SK-N-SH (cell line): ENCODE measurements around the gene WNT5A. TPM values are rescaled to one million over a fixed set of nuclear protein-coding genes. Genes with fewer than 3 reads are reported as not detected.

ENCODE experiments used
- CTCF ChIA-PET: fragments of 300-600, 350-600 bp; formaldehyde crosslinking; extraction: SDS; loops from one replicate; lab custom pipeline; 2021; lab: Yijun Ruan, JAX
- POLR2A ChIA-PET: fragments of 350-600 bp; sonication (Branson Sonifier 250); formaldehyde crosslinking; extraction: SDS; loops from one replicate; lab custom pipeline; 2020; ENCODE audit warnings: antibody characterized with exemption, inconsistent platforms; lab: Yijun Ruan, JAX
- DNase-seq: peaks from one replicate; pipeline ENCODE4 v3.0.0; 2012
- H2AFZ ChIP-seq: fragments of 200-600 bp; sonication (generic); 2 replicates; pipeline ENCODE4 v1.8.1; 2016; ENCODE audit warnings: antibody characterized with exemption, mild to moderate bottlenecking, low read depth
- H3F3A ChIP-seq: fragments of 200-600 bp; sonication (generic); replicated peaks from 2 replicates; pipeline ENCODE3; 2016; ENCODE audit warnings: antibody characterized with exemption, mild to moderate bottlenecking; ENCODE audit not compliant: insufficient read depth
- H3K27ac ChIP-seq, 2 experiments: fragments of 200-500 bp in 1 of 2; fragments of 200-600 bp in 1 of 2; sonication (Bioruptor generic) in 1 of 2; sonication (generic), shearing (Covaris generic) in 1 of 2; 2 replicates each; pipeline versions ENCODE4 v1.5.1 to v1.6.1; 2014 to 2016; ENCODE audit warnings: low read depth in 2 of 2, inconsistent platforms in 1 of 2, low read length in 1 of 2, mild to moderate bottlenecking in 1 of 2, mixed read lengths in 1 of 2
- H3K27me3 ChIP-seq: fragments of 200-600 bp; sonication (generic), shearing (Covaris generic); 2 replicates; pipeline ENCODE4 v1.6.1; 2016; ENCODE audit warnings: mixed run types; ENCODE audit not compliant: insufficient read depth
- H3K36me3 ChIP-seq, 2 experiments: fragments of 200-500 bp in 1 of 2; fragments of 200-600 bp in 1 of 2; sonication (Bioruptor generic) in 1 of 2; sonication (generic) in 1 of 2; replicated peaks in 1 of 2; 2 replicates each; pipeline versions ENCODE3 to v1.5.1; 2014 to 2016; ENCODE audit warnings: low read length in 1 of 2, mild to moderate bottlenecking in 1 of 2; ENCODE audit not compliant: insufficient read depth in 2 of 2, control insufficient read depth in 1 of 2
- H3K4me1 ChIP-seq, 2 experiments: fragments of 200-500 bp in 1 of 2; fragments of 200-600 bp in 1 of 2; sonication (Bioruptor generic) in 1 of 2; sonication (generic), shearing (Covaris generic) in 1 of 2; 2 replicates each; pipeline versions ENCODE4 v1.5.1 to v1.6.1; 2014 to 2016; ENCODE audit warnings: low read depth in 1 of 2, low read length in 1 of 2, mixed run types in 1 of 2; ENCODE audit not compliant: insufficient read depth in 2 of 2, control insufficient read depth in 1 of 2
- H3K4me2 ChIP-seq: fragments of 200-600 bp; sonication (generic), shearing (Covaris generic); 2 replicates; pipeline ENCODE4 v1.6.1; 2017; ENCODE audit warnings: mixed run types
- H3K4me3 ChIP-seq, 2 experiments: fragments of 200-500 bp in 1 of 2; fragments of 200-600 bp in 1 of 2; sonication (Bioruptor generic) in 1 of 2; sonication (generic), shearing (Covaris generic) in 1 of 2; 2 replicates each; pipeline versions ENCODE4 v1.5.1 to v1.8.1; 2014 to 2016; ENCODE audit warnings: low read depth in 2 of 2, inconsistent platforms in 1 of 2, low read length in 1 of 2, mild to moderate bottlenecking in 1 of 2, mixed read lengths in 1 of 2, moderate library complexity in 1 of 2
- H3K79me2 ChIP-seq: fragments of 200-600 bp; sonication (generic); 2 replicates; pipeline ENCODE4 v1.8.1; 2017; ENCODE audit warnings: mild to moderate bottlenecking; ENCODE audit not compliant: insufficient read depth
- H3K9ac ChIP-seq: fragments of 200-600 bp; sonication (generic); 2 replicates; pipeline ENCODE4 v1.6.1; 2017; ENCODE audit warnings: mixed run types
- H3K9me2 ChIP-seq: fragments of 200-600 bp; sonication (generic); 2 replicates; pipeline ENCODE4 v1.6.1; 2017; ENCODE audit warnings: mixed run types
- H3K9me3 ChIP-seq: fragments of 200-600 bp; sonication (generic); 2 replicates; pipeline ENCODE4 v1.6.1; 2017; ENCODE audit warnings: mixed run types, mild to moderate bottlenecking, moderate library complexity
- H4K20me1 ChIP-seq: fragments of 200-600 bp; sonication (generic); 2 replicates; pipeline ENCODE4 v1.6.1; 2017; ENCODE audit warnings: mild to moderate bottlenecking, mixed run types; ENCODE audit not compliant: insufficient read depth
- ELF1 ChIP-seq: IDR thresholded peaks from 2 replicates; pipeline ENCODE4 v1.4.0; 2012
- EZH2phosphoT487 ChIP-seq: fragments of 200-600 bp; sonication (generic); IDR thresholded peaks from 2 replicates; pipeline ENCODE4 v1.6.1; 2017; ENCODE audit warnings: low read depth, mixed run types, mild to moderate bottlenecking, antibody characterized with exemption, moderate library complexity, borderline replicate concordance
- FOXJ3 ChIP-seq: sonication (generic); formaldehyde crosslinking; IDR thresholded peaks from 2 replicates; pipeline ENCODE4 v1.5.1; 2020; ENCODE audit warnings: mild to moderate bottlenecking, missing genetic modification reagents
- IRF3 ChIP-seq: fragments of 150-350 bp; IDR thresholded peaks from 2 replicates; pipeline ENCODE4 v1.6.1; 2016; ENCODE audit warnings: mild to moderate bottlenecking, low read depth, low read length
- JUND ChIP-seq: IDR thresholded peaks from 2 replicates; pipeline ENCODE4 v1.4.0; 2012
- MXI1 ChIP-seq: IDR thresholded peaks from 2 replicates; pipeline ENCODE4 v1.6.1; 2012; ENCODE audit warnings: mild to moderate bottlenecking, low read depth, low read length, improper control_type of control experiment
- NFIC ChIP-seq: IDR thresholded peaks from 2 replicates; pipeline ENCODE4 v1.4.0; 2012; ENCODE audit warnings: borderline replicate concordance
- NRF1 ChIP-seq: IDR thresholded peaks from 2 replicates; pipeline ENCODE4 v1.6.1; 2012; ENCODE audit warnings: low read depth, mild to moderate bottlenecking, low read length
- PBX3 ChIP-seq: IDR thresholded peaks from 2 replicates; pipeline ENCODE4; 2012
- RCOR1 ChIP-seq: fragments of 150-350 bp; IDR thresholded peaks from 2 replicates; pipeline ENCODE4 v1.6.1; 2017; ENCODE audit warnings: antibody characterized with exemption, low read length
- RXRA ChIP-seq: IDR thresholded peaks from 2 replicates; pipeline ENCODE4 v1.4.0; 2012; ENCODE audit warnings: low read depth, mild to moderate bottlenecking, borderline replicate concordance
- SIN3A ChIP-seq: IDR thresholded peaks from 2 replicates; pipeline ENCODE4 v1.6.1; 2012; ENCODE audit warnings: low read depth, mild to moderate bottlenecking, low read length, moderate library complexity, borderline replicate concordance
- TAF1 ChIP-seq: IDR thresholded peaks from 2 replicates; pipeline ENCODE4 v1.6.1; 2012; ENCODE audit warnings: low read depth, mild to moderate bottlenecking, low read length, moderate library complexity, borderline replicate concordance
- USF2 ChIP-seq: fragments of 150-350 bp; IDR thresholded peaks from 2 replicates; pipeline ENCODE4 v1.6.1; 2017; ENCODE audit warnings: antibody characterized with exemption, low read length, low read depth, borderline replicate concordance
- YY1 ChIP-seq: IDR thresholded peaks from 2 replicates; pipeline ENCODE4 v1.4.0; 2012; ENCODE audit warnings: low read depth, mild to moderate bottlenecking
- ZBTB33 ChIP-seq: IDR thresholded peaks from 2 replicates; pipeline ENCODE4 v1.4.0; 2012; ENCODE audit warnings: low read depth, borderline replicate concordance
- WGBS: methylation state at CpG from one replicate; pipeline ENCODE4 v1.1.6; 2017; ENCODE audit warnings: low lambda C conversion rate; 5-methylcytosine and 5-hydroxymethylcytosine counted together
- polyA plus RNA-seq, 3 experiments: library from polyadenylated mRNA; depleted of rRNA; stranded (reverse); fragments of >200 nt; gene quantifications; 2 replicates each; pipeline ENCODE4 v1.2.3, GENCODE V29; 2012

The WNT5A gene
- polyA plus RNA-seq, 1 of the 3 experiments (the other 2 are of a cell fraction): 30.7 TPM

- TF ChIP-seq FOXJ3 (CRISPR knock-in tag) (no peak), MXI1 (no peak), ZBTB33 (no peak), JUND (no peak), SIN3A (no peak), NFIC (no peak), IRF3 (no peak)
Measured at GRCh38 chr3:55532806-55533205, 45.7 kb upstream of the WNT5A start (continued).

GRCh38 chr3:55531321-55531720 lies 44.2 kb upstream of the WNT5A start:
- CTCF ChIA-PET: no interaction called here
- no peak for DNase-seq
- no peaks in the 10 kb centered on the region for H3F3A ChIP-seq
- H3K9me3 ChIP-seq: no peaks in the 10 kb centered on the region
- no peak overlapping the region for H3K27ac ChIP-seq
- no peak overlapping the region for H3K9ac ChIP-seq
- H3K4me3 ChIP-seq: no peak overlapping the region
- TF ChIP-seq FOXJ3 (CRISPR knock-in tag) (no peak), EZH2phosphoT487 (no peak), TAF1 (no peak), IRF3 (no peak), PBX3 (no peak), RXRA (no peak), YY1 (no peak), USF2 (no peak), RCOR1 (no peak), NRF1 (no peak), ELF1 (no peak), JUND (no peak)
- no peak overlapping the region for H2AFZ ChIP-seq
- no peaks in the 10 kb centered on the region for H3K36me3 ChIP-seq
- no peaks in the 10 kb centered on the region for H3K79me2 ChIP-seq
- no peaks in the 10 kb centered on the region for H3K27me3 ChIP-seq
- H3K4me2 ChIP-seq: no peak overlapping the region
- no peaks in the 10 kb centered on the region for H3K9me2 ChIP-seq
- POLR2A ChIA-PET: no interaction called here
- WGBS: 33% methylated on average over 1 of the region's 1 CpG
- no peaks in the 10 kb centered on the region for H4K20me1 ChIP-seq
- H3K4me1 ChIP-seq: no peaks in the 10 kb centered on the region
